PC-9 (cell line): ENCODE results near the gene APBA1. TPM values are rescaled to one million over a fixed set of nuclear protein-coding genes. Genes with fewer than 3 reads are reported as not detected.

Experiments used
- BruUV-seq: library from RNA; stranded (reverse); fragments of 400-500 nt; replicated peaks from 2 replicates; lab custom pipeline; 2021; lab: Mats Ljungman, UMichigan
- CTCF ChIA-PET: fragments of 300-600 bp; sonication (Branson Sonifier 250); formaldehyde crosslinking; loops from one replicate; lab custom pipeline; 2022; ENCODE audit warnings: antibody characterized with exemption; lab: Charles Lee
- POLR2A ChIA-PET: fragments of 300-600 bp; sonication (Branson Sonifier 250); formaldehyde crosslinking; loops from one replicate; lab custom pipeline; 2022; ENCODE audit warnings: antibody characterized with exemption; ENCODE audit not compliant: unreplicated experiment; lab: Charles Lee
- DNase-seq, 2 experiments: peaks; one replicate each; pipeline versions ENCODE4 v3.0.0 to v3.0.0-alpha.2; 2015 to 2022; ENCODE audit warnings: mixed read lengths in 1 of 2
- H2AFZ ChIP-seq: fragments of 200-600 bp; sonication (generic); 2 replicates; pipeline ENCODE4 v1.8.1; 2017; ENCODE audit warnings: antibody characterized with exemption
- H3F3A ChIP-seq: fragments of 200-600 bp; sonication (generic); 2 replicates; pipeline ENCODE4 v1.8.1; 2017; ENCODE audit warnings: antibody characterized with exemption, mild to moderate bottlenecking, low read depth; ENCODE audit not compliant: insufficient read depth
- H3K27ac ChIP-seq: fragments of 200-600 bp; sonication (generic); 2 replicates; pipeline ENCODE4 v1.6.1; 2016; ENCODE audit warnings: mixed run types
- H3K27me3 ChIP-seq: fragments of 200-600 bp; sonication (generic); 2 replicates; pipeline ENCODE4 v1.6.1; 2016; ENCODE audit warnings: low read depth, mixed run types; ENCODE audit not compliant: insufficient read depth
- H3K36me3 ChIP-seq: fragments of 200-600 bp; sonication (generic); 2 replicates; pipeline ENCODE4 v1.6.1; 2016; ENCODE audit warnings: low read depth, mixed run types
- H3K4me1 ChIP-seq: fragments of 200-600 bp; sonication (generic); replicated peaks from 2 replicates; pipeline ENCODE4 v1.6.1; 2016; ENCODE audit warnings: mixed run types; ENCODE audit not compliant: insufficient read depth
- H3K4me2 ChIP-seq: fragments of 200-600 bp; sonication (generic); 2 replicates; pipeline ENCODE4 v1.6.1; 2017; ENCODE audit warnings: mixed run types
- H3K4me3 ChIP-seq: fragments of 200-600 bp; sonication (generic); 2 replicates; pipeline ENCODE4 v1.6.1; 2016; ENCODE audit warnings: mixed run types
- H3K79me2 ChIP-seq: fragments of 200-600 bp; sonication (generic); 2 replicates; pipeline ENCODE4 v1.6.1; 2017; ENCODE audit warnings: low read depth, mixed run types
- H3K9me2 ChIP-seq: fragments of 200-600 bp; sonication (generic); 2 replicates; pipeline ENCODE4 v1.8.1; 2017; ENCODE audit warnings: mild to moderate bottlenecking; ENCODE audit not compliant: insufficient read depth
- H3K9me3 ChIP-seq: fragments of 200-600 bp; sonication (generic); 2 replicates; pipeline ENCODE4 v1.8.1; 2016; ENCODE audit warnings: low read depth; ENCODE audit not compliant: insufficient read depth
- H4K20me1 ChIP-seq: fragments of 200-600 bp; sonication (generic); 2 replicates; pipeline ENCODE4 v1.8.1; 2017; ENCODE audit not compliant: insufficient read depth
- CTCF ChIP-seq: fragments of 200-600 bp; sonication (generic); conservative IDR thresholded peaks from 2 replicates; pipeline ENCODE4 v1.6.1; 2017; ENCODE audit warnings: mixed run types, antibody characterized with exemption, mild to moderate bottlenecking, moderate library complexity
- EZH2 ChIP-seq: fragments of 200-600 bp; sonication (generic); IDR thresholded peaks from 2 replicates; pipeline ENCODE4 v1.8.0; 2017; ENCODE audit warnings: antibody characterized with exemption, low read depth
- intact Hi-C: fragments of 100-400 bp; cut with micrococcal nuclease; formaldehyde crosslinking; loops from one replicate; pipeline ENCODE4 v1.10.0; 2022; ENCODE audit not compliant: unreplicated experiment
- total RNA-seq: library from RNA; stranded (reverse); gene quantifications from 2 replicates; pipeline ENCODE4 v1.2.3, GENCODE V29; 2021

APBA1 gene
- total RNA-seq, 1 experiment from 2014 or later: 0.44 TPM

- no peaks in the 10 kb centered on the region for H3F3A ChIP-seq
- no peaks in the 10 kb centered on the region for H4K20me1 ChIP-seq
- no peaks in the 10 kb centered on the region for H3K9me3 ChIP-seq
- H3K9me2 ChIP-seq: no peaks in the 10 kb centered on the region
- no peak overlapping the region for H3K4me2 ChIP-seq
- H3K4me1 ChIP-seq: no peaks in the 10 kb centered on the region; the same call in 1 of the 2 replicates
- BruUV-seq: no TSS peak
- POLR2A ChIA-PET: no interaction called here
- H3K36me3 ChIP-seq: no peaks in the 10 kb centered on the region
- TF ChIP-seq EZH2 (no peak), CTCF (no peak)
- H3K79me2 ChIP-seq: no peaks in the 10 kb centered on the region
- CTCF ChIA-PET: no interaction called here
- H3K27ac ChIP-seq: no peak overlapping the region
- DNase-seq: no peak
- H2AFZ ChIP-seq: no peak overlapping the region
- intact Hi-C loops: no loop called here
- H3K4me3 ChIP-seq: no peak overlapping the region
- no peaks in the 10 kb centered on the region for H3K27me3 ChIP-seq
Observed at GRCh38 chr9:69445251-69445650, 226.9 kb downstream of the APBA1 start.

GRCh38 chr9:69444791-69445190 is 227.4 kb downstream of the APBA1 start:
- H2AFZ ChIP-seq: no peak overlapping the region
- no peak overlapping the region for H3K27ac ChIP-seq
- BruUV-seq: no TSS peak
- H3K9me2 ChIP-seq: no peaks in the 10 kb centered on the region
- H3K27me3 ChIP-seq: no peaks in the 10 kb centered on the region
- no peaks in the 10 kb centered on the region; the same call in 1 of the 2 replicates for H3K4me1 ChIP-seq
- H4K20me1 ChIP-seq: no peaks in the 10 kb centered on the region
- ChIA-PET CTCF (no interaction called here), POLR2A (no interaction called here)
- intact Hi-C loops: no loop called here
- no peaks in the 10 kb centered on the region for H3K9me3 ChIP-seq
- no peak overlapping the region for H3K4me2 ChIP-seq
- H3K79me2 ChIP-seq: no peaks in the 10 kb centered on the region
- no peaks in the 10 kb centered on the region for H3K36me3 ChIP-seq
- DNase-seq: peak in 1 of 2 experiments; percentile 33
- no peaks in the 10 kb centered on the region for H3F3A ChIP-seq
- TF ChIP-seq EZH2 (no peak), CTCF (no peak)
- H3K4me3 ChIP-seq: no peak overlapping the region

- Histone ChIP-seq H3K4me1 (no peaks in the 10 kb centered on the region; the same call in 1 of the 2 replicates), H3K9me2 (no peaks in the 10 kb centered on the region), H3K4me2 (no peak overlapping the region), H3K27me3 (no peaks in the 10 kb centered on the region), H3K27ac (no peak overlapping the region), H3F3A (no peaks in the 10 kb centered on the region), H3K9me3 (no peaks in the 10 kb centered on the region), H2AFZ (no peak overlapping the region), H3K36me3 (no peaks in the 10 kb centered on the region), H4K20me1 (no peaks in the 10 kb centered on the region), H3K4me3 (no peak overlapping the region), H3K79me2 (no peaks in the 10 kb centered on the region)
- ChIA-PET POLR2A (no interaction called here), CTCF (no interaction called here)
- TF ChIP-seq EZH2 (no peak), CTCF (no peak)
- intact Hi-C loops: no loop called here
- DNase-seq: no peak
- no TSS peak for BruUV-seq
Observed at GRCh38 chr9:69444021-69444420, 228.2 kb downstream of the APBA1 start.
